Panc1 (cell line): Measurements from ENCODE around the gene TMEM61. TPM values are rescaled to one million over a fixed set of nuclear protein-coding genes. Genes with fewer than 3 reads are reported as not detected.

Experiments used
- ATAC-seq: fragments of 200-7000 bp; cut with Tn5 transposase; 2 replicates; pipeline ENCODE4 v1.9.1; 2020; ENCODE audit warnings: mild to moderate bottlenecking, moderate library complexity
- BruUV-seq: library from RNA; stranded (reverse); fragments of 400-500 nt; replicated peaks from 2 replicates; lab custom pipeline; 2021; lab: Mats Ljungman, UMichigan
- CTCF ChIA-PET: fragments of 300-600 bp; sonication (Branson Sonifier 250); formaldehyde crosslinking; loops from one replicate; lab custom pipeline; 2022; ENCODE audit warnings: antibody characterized with exemption; lab: Charles Lee
- POLR2A ChIA-PET: fragments of 300-600 bp; sonication (Branson Sonifier 250); formaldehyde crosslinking; loops from one replicate; lab custom pipeline; 2022; ENCODE audit warnings: antibody characterized with exemption; lab: Charles Lee
- DNase-seq: peaks from one replicate; pipeline ENCODE4 v3.0.0-alpha.2; 2010; ENCODE audit warnings: low read depth, low spot score
- H3K27ac ChIP-seq: 2 replicates; pipeline ENCODE4 v1.5.1; 2011; ENCODE audit warnings: mild to moderate bottlenecking, low read length, inconsistent platforms
- H3K27me3 ChIP-seq: fragments of 200-500 bp; sonication (Bioruptor generic); 2 replicates; pipeline ENCODE4 v1.6.0; 2014; ENCODE audit warnings: low read length, inconsistent platforms; ENCODE audit not compliant: control insufficient read depth, insufficient read depth
- H3K36me3 ChIP-seq: fragments of 200-500 bp; sonication (Bioruptor generic); 2 replicates; pipeline ENCODE4 v1.5.1; 2014; ENCODE audit warnings: inconsistent platforms, mild to moderate bottlenecking, low read length, moderate library complexity; ENCODE audit not compliant: control insufficient read depth, insufficient read depth
- H3K4me1 ChIP-seq: 2 replicates; pipeline ENCODE4 v1.5.1; 2011; ENCODE audit warnings: inconsistent platforms, mild to moderate bottlenecking, low read length, moderate library complexity; ENCODE audit not compliant: control insufficient read depth, insufficient read depth
- H3K4me3 ChIP-seq, 2 experiments: 2 replicates each; pipeline ENCODE4 v1.5.1; 2011 to 2012; ENCODE audit warnings: low read depth in 2 of 2, low read length in 2 of 2, mild to moderate bottlenecking in 2 of 2, inconsistent platforms in 1 of 2, moderate library complexity in 1 of 2
- H3K9me3 ChIP-seq: fragments of 200-500 bp; sonication (Bioruptor generic); 2 replicates; pipeline ENCODE4 v1.5.1; 2014; ENCODE audit warnings: low read depth, mild to moderate bottlenecking, inconsistent platforms, low read length, moderate library complexity; ENCODE audit not compliant: control insufficient read depth, insufficient read depth
- POLR2AphosphoS5 ChIP-seq: IDR thresholded peaks from 2 replicates; pipeline ENCODE4 v1.6.1; 2012; ENCODE audit warnings: mild to moderate bottlenecking, low read depth, low read length, moderate library complexity
- REST ChIP-seq, 2 experiments: IDR thresholded peaks; 2 replicates each; pipeline ENCODE4 v1.6.1; 2011 to 2012; ENCODE audit warnings: low read depth in 2 of 2, control low read depth in 1 of 2, low read length in 1 of 2, mild to moderate bottlenecking in 1 of 2, moderate library complexity in 1 of 2; ENCODE audit not compliant: insufficient read depth in 1 of 2
- SIN3A ChIP-seq: IDR thresholded peaks from 2 replicates; pipeline ENCODE4 v1.6.1; 2012; ENCODE audit warnings: low read depth, mild to moderate bottlenecking, low read length, moderate library complexity, borderline replicate concordance; ENCODE audit not compliant: insufficient read depth
- TCF7L2 ChIP-seq: IDR thresholded peaks from 2 replicates; pipeline ENCODE4 v1.6.1; 2011; ENCODE audit warnings: mild to moderate bottlenecking, low read depth, low read length, inconsistent platforms
- in situ Hi-C: cut with HindIII; loops from 2 replicates; pipeline ENCODE4 v1.10.0; 2016; ENCODE audit warnings: low sequenced_read_pairs, low pct_unique_long_range_greater_than_20kb
- intact Hi-C: fragments of 100-400 bp; cut with micrococcal nuclease; formaldehyde crosslinking; loops from one replicate; pipeline ENCODE4 v1.10.0; 2022; ENCODE audit not compliant: unreplicated experiment
- total RNA-seq: library from RNA; stranded (reverse); gene quantifications from one replicate; pipeline ENCODE4 v1.2.1, GENCODE V29; 2021; ENCODE audit not compliant: unreplicated experiment
- TF ChIP-seq, protein P1 (sequence below): fragments of 450-650 bp; IDR thresholded peaks from 2 replicates; pipeline ENCODE4 v1.5.1; 2017; ENCODE audit warnings: mild to moderate bottlenecking

Gene TMEM61
- total RNA-seq, 1 experiment from 2014 or later: not detected

- intact Hi-C loops (no loop called here), in situ Hi-C loops (no loop called here)
- ATAC-seq: no peak
- H3K4me1 ChIP-seq: no peaks in the 10 kb centered on the region
- ChIA-PET POLR2A (no interaction called here), CTCF (interaction anchor here (1.0 to 1.6 kb wide), 2 partner anchors 39 to 102 kb away, joined by 3 to 5 read pairs; partner anchors contain the start of gene DHCR24)
- no peaks in the 10 kb centered on the region for H3K27me3 ChIP-seq
- H3K9me3 ChIP-seq: no peaks in the 10 kb centered on the region
- no peak overlapping the region for H3K4me3 ChIP-seq
- TF ChIP-seq REST (IDR thresholded peaks at IDR 0.05; ENCODE audit: insufficient read depth in 1 of 2, low read depth in 2 of 2, low read length in 1 of 2) (no peak), TCF7L2 (no peak), SIN3A (no peak), POLR2AphosphoS5 (no peak)
- TF ChIP-seq, protein P1, sequence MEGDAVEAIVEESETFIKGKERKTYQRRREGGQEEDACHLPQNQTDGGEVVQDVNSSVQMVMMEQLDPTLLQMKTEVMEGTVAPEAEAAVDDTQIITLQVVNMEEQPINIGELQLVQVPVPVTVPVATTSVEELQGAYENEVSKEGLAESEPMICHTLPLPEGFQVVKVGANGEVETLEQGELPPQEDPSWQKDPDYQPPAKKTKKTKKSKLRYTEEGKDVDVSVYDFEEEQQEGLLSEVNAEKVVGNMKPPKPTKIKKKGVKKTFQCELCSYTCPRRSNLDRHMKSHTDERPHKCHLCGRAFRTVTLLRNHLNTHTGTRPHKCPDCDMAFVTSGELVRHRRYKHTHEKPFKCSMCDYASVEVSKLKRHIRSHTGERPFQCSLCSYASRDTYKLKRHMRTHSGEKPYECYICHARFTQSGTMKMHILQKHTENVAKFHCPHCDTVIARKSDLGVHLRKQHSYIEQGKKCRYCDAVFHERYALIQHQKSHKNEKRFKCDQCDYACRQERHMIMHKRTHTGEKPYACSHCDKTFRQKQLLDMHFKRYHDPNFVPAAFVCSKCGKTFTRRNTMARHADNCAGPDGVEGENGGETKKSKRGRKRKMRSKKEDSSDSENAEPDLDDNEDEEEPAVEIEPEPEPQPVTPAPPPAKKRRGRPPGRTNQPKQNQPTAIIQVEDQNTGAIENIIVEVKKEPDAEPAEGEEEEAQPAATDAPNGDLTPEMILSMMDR: no peak
- no TSS peak for BruUV-seq
- H3K36me3 ChIP-seq: no peaks in the 10 kb centered on the region
- H3K27ac ChIP-seq: no peak overlapping the region
- DNase-seq: no peak
These were observed 8.5 kb downstream of the TMEM61 start for GRCh38 chr1:54988975-54989374.

GRCh38 chr1:54989473-54989872 is 9.0 kb downstream of the TMEM61 start:
- in situ Hi-C loops (no loop called here), intact Hi-C loops (no loop called here)
- no peaks in the 10 kb centered on the region for H3K9me3 ChIP-seq
- no peaks in the 10 kb centered on the region for H3K4me1 ChIP-seq
- CTCF ChIA-PET: interaction anchor here (1.0 to 1.6 kb wide), 3 partner anchors 33 to 103 kb away, joined by 3 to 5 read pairs (median 4); partner anchors contain the start of gene DHCR24
- BruUV-seq: no TSS peak
- no peak overlapping the region for H3K4me3 ChIP-seq
- TF ChIP-seq, protein P1: no peak
- TF ChIP-seq POLR2AphosphoS5: no peak
- TF ChIP-seq REST (IDR thresholded peaks at IDR 0.05; ENCODE audit: insufficient read depth in 1 of 2, low read depth in 2 of 2, low read length in 1 of 2): no peak
- no peak for TF ChIP-seq TCF7L2
- TF ChIP-seq SIN3A: no peak
- POLR2A ChIA-PET: no interaction called here
- H3K27ac ChIP-seq: no peak overlapping the region
- DNase-seq (no peak), ATAC-seq (no peak)
- no peaks in the 10 kb centered on the region for H3K27me3 ChIP-seq
- H3K36me3 ChIP-seq: no peaks in the 10 kb centered on the region
